Skin epidermis (tissue), 12 donors: ENCODE measurements around the gene PTPRN2.

Source experiments
- H3K27ac ChIP-seq, 21 experiments: fragments of 200-600 bp; sonication (generic) in 11 of 21; one replicate each; pipeline ENCODE4 v1.5.0; 2020; ENCODE audit warnings: mild to moderate bottlenecking in 3 of 21, inconsistent platforms in 2 of 21, moderate library complexity in 2 of 21
- H3K4me3 ChIP-seq, 7 experiments: fragments of 200-600 bp; sonication (generic) in 2 of 7; one replicate each; pipeline ENCODE4 v1.5.0; 2020; ENCODE audit warnings: inconsistent platforms in 2 of 7, mild to moderate bottlenecking in 2 of 7, moderate library complexity in 1 of 7

Gene PTPRN2

DNA sequence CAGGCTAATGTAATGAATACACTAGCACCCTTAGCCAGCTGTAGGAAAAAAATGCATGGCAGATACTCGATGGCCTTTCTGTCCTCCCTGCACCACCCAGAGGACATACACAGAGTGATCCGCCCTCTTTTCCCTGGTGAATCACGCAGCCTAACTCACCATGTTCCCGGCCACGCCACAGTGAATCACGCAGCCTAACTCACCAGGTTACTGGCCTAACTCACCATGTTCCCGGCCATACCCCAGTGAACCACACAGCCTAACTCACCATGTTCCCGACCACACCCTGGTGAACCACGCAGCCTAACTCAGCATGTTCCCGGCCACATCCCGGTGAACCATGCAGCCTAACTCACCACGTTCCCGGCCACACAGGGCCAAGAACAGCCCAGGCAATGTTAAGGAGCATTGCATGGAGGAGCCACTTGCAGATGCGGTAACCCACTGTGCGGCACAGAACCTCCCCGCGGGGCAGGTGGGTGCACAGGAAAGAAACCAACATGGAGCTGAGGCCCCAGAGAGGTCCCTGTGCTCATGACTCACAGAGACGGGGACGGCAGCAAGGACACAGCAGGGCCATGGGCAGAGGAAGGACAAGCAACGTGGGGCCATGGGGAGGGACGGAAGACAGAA, 742.3 kb downstream of the PTPRN2 start:
- no peak overlapping the region for H3K27ac ChIP-seq
- no peak overlapping the region for H3K4me3 ChIP-seq

DNA sequence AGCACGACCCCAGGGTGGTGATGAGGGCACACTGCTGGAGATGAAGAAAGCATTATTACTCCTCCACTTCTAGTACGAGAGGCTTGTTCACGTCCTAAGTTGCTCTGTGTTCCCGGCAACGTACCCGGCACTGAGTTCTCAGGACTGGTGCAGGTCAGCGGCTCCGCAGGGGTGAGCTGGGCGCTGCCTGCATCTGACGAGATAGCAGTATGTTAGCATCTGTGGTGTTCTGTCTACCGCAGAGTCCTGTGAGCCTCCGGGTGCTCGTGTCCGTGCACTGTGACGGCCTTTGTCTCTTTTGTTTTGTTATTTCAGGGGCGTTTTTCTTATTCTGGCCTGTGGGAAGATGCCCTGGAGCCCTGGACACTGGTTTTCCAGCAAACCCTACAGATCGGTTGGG, 743.0 kb downstream of the PTPRN2 start:
- no peak overlapping the region for H3K27ac ChIP-seq
- no peak overlapping the region for H3K4me3 ChIP-seq

DNA sequence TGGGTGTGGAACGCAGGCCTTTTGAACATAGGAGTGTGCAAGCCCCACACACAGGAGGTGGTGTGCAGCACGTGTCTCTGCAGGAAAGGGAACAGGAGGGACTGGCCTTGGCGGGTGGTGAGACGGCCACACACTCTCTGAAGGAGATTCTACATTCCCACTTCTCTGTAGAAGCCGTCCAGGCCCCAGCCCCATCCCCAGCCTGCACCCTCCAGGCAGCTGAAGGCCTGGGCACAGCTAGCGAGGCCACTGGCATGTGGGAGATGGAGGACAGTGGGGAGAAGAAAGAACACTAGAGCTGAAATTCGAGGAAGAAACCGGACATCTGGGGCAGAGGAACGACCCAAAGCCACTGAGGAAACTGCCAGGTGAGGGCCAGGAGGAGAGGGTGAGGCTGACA, 743.5 kb downstream of the PTPRN2 start:
- no peak overlapping the region for H3K27ac ChIP-seq
- no peak overlapping the region for H3K4me3 ChIP-seq

DNA sequence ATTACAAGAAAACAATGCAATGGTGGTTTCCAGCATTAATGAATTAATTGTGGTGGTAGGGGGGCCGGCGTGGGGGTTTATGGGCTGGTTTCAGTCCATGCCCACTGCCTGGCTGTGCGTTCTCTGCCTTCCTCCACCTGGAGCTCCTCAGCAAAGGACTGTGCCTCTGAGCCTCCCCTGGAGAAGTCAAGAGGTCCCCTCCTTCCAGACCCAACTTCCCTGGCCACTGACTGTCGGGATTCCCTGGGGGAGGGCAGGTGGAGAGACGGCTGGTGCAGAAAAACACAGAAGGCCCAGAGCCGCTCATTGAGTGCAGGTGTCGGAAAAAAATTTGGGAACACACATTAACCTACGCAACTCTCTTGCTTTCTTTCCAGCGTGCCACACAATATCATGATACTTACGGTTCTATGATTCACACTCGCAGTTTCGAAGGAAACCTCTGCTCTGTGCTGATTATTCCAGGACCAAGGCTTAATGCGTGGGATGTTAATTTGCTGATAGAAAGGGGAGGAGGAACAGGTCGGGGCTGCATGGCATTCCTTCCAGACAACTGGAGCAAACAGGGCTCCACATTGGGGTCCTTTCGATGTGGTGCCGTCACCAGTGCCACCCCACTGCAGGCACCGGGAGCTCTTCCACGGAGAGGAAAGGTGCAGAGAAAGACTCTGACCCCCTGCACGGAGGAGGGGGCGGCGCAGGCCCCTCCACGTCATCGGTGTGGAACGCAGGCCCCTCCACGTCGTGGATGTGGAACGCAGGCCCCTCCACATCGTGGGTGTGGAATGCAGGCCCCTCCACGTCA, 744.1 kb downstream of the PTPRN2 start:
- H3K4me3 ChIP-seq, result no peak overlapping the region
- H3K27ac ChIP-seq, result no peak overlapping the region

DNA sequence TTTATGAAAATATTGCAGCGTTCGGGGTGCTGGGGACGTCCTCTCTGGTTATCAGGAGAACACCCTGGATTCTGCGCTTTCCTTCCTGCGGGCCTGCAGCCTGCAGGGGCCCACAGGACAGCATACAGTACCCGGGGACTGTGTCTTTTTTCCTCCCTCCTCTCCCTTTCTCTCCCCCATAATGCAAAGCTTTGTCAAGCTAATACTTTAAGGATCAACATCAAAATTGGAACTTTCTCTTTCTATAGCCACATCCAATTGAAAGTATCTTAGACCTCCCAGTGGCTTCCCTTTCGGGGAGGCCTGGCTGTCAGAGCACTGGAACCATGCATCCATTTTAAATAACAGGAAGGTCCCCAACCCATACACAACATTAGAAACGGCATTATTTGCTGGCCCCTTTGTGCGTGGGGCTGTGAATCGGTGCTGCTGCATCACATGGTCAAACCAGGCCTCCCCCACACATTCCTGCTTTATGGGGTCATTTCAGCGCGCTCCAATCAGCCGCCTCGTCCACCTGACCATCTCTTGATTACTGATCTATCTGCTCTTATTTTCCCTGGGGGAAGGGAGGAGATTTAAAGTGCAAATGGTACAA, 745.8 kb downstream of the PTPRN2 start:
- no peak overlapping the region for H3K27ac ChIP-seq
- no peak overlapping the region for H3K4me3 ChIP-seq

DNA sequence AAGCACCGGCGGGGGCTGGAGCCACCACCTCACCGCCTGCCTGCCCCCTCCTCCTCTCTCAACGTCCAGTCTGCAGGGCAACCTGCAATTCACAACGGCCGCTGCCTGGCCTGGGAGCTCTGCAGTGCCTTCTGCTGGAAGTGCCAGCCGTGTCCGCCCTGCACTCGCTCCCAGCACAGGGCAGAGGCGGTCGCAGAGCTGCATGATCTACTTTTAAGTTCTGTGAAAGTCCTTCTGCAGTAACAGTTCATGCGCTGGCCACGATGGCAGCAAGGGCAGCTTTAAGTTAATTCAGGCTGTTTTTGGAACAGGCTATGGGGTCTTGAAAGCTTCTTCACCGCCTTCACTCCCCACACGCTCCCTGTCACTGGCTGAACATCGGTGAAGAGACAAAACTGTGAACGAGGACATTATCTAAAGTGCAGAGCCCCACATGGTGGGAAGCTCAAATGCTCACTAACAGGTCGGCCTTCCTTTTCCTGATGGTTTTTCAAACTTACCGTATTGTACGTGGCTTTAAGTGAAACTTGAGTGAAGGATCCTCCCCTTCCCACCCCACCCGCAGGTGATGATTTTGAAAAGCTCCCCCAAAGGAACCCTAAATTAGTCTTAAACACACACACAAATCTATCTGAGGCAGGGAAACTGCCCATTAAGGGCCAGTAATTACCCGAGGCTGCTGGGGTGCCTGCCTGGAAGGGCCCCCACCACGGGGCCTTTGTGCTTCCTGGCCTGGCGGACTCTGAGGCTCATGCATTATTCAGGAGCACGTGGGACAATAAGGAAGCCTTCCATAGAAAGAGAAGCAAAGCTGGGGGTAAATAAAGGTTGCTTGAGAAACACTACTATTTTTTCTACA, 746.5 kb downstream of the PTPRN2 start:
- Histone ChIP-seq H3K4me3 (no peak overlapping the region), H3K27ac (no peak overlapping the region)

DNA sequence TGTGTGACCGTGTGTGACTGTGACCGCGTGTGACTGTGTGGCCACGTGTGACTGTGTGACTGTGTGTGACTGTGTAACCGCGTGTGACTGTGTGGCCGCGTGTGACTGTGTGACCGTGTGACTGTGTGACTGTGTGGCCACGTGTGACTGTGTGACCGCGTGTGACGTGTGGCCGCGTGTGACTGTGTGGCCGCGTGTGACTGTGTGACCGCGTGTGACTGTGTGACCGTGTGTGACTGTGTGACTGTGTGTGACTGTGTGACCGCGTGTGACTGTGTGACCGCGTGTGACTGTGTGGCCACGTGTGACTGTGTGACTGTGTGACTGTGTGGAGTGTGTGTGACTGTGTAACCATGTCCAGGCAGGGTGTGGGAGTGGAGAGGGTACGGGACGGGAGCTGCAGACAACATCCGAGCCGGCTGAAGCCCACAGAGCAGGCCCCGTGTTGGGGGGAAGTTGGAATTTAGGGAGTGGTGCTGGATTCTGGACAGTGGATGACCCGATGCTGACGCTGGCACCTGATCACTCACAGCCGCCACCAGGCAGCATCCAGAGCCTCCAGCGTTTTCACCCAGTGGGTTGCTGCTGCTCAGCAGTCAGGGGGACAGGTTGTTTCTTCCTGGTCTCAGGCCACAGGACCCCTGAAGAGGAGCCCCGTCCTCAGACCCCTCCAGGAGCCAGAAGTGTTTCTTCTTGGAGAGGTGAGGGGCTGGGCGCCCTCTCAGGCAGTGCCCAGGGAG, 747.3 kb downstream of the PTPRN2 start:
- Histone ChIP-seq H3K27ac (no peak overlapping the region), H3K4me3 (no peak overlapping the region)

DNA sequence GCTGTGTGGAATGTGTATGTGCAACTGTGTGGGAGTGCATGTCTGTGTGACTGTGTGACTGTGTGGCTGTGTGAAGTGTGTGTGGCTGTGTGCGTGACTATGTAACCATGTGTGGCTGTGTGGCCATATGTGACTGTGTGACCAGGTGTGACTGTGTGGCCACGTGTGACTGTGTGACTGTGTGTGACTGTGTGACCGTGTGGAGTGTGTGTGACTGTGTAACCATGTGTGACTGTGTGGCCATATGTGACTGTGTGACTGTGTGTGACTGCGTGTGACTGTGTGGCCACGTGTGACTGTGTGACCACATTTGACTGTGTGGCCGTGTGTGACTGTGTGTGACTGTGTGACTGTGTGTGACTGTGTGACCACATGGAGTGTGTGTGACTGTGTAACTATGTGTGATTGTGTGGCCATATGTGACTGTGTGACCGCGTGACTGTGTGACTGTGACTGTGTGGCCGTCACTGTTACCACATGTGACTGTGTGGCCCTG, 747.9 kb downstream of the PTPRN2 start:
- H3K27ac ChIP-seq, result no peak overlapping the region
- no peak overlapping the region for H3K4me3 ChIP-seq

DNA sequence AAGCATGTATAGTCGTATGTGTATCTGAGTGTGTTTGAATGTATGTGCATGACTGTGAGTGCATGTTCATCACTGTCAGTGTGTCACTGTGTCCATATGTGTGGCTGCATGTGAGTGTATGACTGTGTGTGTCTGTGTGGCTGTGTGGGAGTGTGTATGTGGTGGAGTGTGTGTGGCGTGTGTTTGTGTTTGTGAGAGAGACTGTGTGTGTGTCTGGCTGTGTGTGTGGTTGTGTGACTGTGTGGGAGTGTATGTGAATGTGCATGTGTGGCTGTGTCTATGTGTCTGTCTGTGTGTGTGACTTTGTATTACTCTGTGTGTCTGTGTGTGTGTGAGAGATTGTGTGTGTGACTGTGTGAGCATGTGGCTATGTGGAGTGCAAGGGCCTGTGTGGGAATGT, 748.4 kb downstream of the PTPRN2 start:
- no peak overlapping the region for H3K27ac ChIP-seq
- no peak overlapping the region for H3K4me3 ChIP-seq

DNA sequence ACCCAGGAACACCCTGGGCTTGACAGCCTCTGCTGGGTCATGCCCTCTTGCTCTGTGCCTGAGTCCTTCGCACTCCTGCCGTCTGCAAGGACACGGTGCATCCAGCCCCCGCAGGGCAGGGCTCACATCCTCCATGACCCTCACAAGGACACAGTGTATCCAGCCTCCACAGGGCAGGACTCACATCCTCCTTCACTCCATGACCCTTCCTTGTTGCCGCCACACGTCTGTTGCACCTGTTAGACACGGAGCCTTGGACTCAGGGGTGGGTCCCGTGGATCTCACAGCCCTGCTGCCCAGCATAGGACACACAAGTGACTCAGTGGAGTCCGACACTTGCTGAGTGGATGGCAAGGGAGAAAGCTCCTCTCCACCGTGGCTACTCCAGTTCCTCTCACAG, 750.1 kb downstream of the PTPRN2 start:
- H3K4me3 ChIP-seq, result no peak overlapping the region
- H3K27ac ChIP-seq, result no peak overlapping the region

DNA sequence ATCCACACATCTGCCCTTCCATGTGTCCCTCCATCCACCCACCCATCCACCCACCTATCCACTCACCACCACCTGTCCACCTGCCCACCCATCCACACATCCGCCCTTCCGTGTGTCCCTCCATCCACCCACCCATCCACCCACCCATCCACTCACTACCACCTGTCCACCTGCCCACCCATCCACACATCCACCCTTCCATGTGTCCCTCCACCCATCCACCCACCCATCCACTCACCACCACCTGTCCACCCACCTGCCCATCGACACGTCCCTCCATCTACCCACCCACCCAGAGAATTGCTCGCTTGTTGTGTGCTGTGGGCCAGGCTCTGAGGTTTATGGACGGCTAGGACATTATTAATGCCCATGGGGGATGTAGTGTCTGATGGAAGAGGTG, 750.6 kb downstream of the PTPRN2 start:
- Histone ChIP-seq H3K27ac (no peak overlapping the region), H3K4me3 (no peak overlapping the region)

DNA sequence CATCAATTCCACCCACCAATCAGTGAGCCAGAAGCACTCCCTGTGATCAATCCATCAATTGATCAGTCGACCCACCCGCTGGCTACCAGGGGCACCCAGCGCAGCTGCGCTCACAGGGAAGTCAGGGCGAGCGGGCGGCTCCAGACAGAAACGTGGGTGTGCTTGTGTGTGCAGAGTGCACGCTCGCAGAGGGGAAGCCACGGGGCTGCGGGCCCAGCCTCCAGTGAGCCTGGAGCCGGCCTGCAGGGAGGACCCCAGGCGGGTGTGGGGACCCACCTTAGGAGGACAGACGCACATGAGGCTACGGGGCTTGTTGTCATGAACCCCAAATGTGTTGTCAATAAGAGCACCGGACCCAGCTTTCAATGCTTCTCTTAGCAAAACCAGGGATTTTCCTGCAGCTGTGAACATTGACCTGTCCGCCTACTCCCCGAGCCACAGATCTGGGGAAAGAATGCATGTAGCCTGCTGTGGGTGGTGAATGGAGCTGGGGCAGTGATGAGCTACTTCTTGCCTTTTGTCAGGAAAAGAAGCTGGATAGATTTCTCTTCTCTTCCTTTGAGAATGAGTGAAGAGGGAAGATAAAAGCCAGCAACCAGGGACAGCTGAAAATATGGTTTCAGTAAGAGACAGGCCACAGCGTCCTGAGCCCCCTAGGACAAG, 753.0 kb downstream of the PTPRN2 start:
- no peak overlapping the region for H3K27ac ChIP-seq
- no peak overlapping the region for H3K4me3 ChIP-seq

DNA sequence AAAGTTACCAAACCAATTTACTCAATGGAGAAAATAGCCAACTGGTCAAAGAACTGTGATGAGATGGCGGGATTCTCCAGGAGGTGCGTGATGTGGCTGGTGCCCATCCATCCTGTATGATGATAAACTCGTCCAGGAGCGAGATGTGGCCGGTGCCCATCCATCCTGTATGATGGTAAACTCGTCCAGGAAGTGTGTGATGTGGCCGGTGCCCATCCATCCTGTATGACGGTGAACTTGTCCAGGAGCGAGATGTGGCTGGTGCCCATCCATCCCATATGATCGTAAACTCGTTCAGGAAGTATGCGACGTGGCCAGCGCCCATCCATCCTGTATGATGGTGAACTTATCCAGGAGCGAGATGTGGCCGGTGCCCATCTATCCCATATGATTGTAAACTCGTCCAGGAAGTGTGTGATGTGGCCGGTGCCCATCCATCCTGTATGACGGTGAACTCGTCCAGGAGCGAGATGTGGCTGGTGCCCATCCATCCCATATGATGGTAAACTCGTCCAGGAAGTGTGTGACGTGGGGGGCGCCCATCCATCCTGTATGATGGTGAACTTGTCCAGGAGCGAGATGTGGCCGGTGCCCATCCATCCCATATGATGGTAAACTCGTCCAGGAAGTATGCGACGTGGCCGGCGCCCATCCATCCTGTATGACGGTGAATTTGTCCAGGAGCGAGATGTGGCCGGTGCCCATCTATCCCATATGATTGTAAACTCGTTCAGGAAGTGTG, 754.6 kb downstream of the PTPRN2 start:
- Histone ChIP-seq H3K27ac (no peak overlapping the region), H3K4me3 (no peak overlapping the region)

DNA sequence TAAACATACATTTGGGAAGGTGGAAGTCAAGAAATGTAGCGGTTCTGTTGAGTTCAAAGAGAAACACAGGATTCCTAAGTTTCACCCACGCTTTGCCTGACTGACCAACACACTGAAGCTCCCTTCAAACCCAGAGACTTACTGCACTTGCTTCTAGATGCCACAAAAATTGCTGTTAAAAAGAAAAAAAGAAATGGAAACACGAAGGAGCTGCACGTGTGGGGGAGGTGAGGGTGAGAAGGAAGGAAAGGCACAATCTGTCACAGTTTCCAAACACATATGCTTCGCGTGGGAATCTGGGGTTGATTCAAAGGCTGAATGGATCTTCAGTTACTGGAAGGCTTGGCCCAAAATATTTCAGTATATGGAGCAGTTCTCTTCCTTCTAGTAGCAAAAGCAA, 755.2 kb downstream of the PTPRN2 start:
- no peak overlapping the region for H3K27ac ChIP-seq
- no peak overlapping the region for H3K4me3 ChIP-seq

DNA sequence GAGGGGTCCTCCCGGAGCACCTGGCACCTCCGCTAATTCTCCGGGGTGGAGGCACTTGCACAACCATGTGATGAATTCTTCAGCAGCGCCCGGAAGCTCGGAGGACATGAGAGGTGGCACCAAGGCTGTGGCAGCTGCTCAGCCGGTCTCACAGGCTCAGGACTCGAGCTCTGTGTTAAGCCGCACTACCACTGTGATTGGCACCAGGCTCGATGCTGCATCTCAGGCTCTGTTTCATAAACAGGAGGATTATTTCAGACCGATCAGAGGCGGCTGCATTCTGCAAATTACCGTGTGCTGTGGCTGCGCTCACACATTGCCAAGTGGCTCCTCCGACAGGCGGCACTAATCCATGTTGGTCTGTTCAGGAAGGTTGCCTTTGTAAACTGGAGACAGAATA, 755.6 kb downstream of the PTPRN2 start:
- H3K4me3 ChIP-seq, result no peak overlapping the region
- no peak overlapping the region for H3K27ac ChIP-seq

DNA sequence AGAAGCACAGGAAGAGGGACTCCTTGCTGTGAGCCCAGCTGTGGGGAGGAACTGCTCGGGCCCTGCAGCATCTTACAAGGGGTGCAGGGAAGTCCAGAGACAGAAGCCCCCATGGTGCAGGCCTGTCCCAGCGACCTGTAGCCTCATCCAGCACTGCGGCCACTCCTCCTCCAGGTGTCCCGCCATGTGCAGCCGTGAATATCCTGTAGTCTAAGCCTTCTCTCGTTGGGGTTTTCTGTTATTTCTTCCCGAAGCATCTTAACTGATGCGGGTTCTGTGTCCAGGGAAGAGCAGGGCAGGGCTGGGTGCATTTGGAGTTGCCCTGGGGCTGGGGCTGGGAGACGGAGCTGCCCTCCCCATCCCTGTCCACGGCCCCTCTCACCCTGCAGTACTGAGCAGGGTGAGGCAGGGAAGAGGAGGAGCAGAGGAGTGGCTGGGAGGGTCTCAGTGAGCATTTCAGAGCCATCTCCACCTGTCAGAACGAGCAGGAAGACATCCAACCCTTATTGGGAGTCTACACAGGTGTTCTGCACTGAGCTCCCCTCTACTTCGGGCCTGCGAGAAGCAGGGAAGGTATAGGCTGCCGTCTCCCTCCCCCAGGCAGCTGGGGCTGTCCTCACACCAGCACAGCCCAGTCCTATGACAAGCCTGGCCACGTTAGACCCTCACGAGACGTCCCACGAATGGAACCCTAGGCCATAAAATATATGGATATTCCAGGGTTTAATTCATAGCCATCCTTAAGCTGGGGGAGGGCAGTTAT, 756.3 kb downstream of the PTPRN2 start:
- Histone ChIP-seq H3K27ac (no peak overlapping the region), H3K4me3 (no peak overlapping the region)

DNA sequence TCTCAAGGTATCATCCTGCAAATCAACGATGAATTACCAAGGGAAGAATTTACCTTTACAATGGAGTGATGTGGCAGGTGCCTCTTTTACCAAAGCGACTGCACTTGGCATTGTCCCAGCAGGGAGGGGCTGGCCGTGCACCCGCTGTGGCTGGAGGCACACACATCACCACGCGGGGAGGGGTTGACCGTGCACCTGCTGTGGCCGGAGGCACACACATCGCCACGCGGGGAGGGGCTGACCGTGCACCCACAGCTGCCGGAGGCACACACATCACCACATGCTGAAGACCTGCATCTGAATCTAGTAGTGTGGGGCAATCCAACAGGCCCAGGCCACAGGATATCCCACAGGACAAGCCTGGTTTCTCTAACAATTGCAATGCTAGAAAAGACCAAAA, 757.3 kb downstream of the PTPRN2 start:
- Histone ChIP-seq H3K27ac (no peak overlapping the region), H3K4me3 (no peak overlapping the region)

DNA sequence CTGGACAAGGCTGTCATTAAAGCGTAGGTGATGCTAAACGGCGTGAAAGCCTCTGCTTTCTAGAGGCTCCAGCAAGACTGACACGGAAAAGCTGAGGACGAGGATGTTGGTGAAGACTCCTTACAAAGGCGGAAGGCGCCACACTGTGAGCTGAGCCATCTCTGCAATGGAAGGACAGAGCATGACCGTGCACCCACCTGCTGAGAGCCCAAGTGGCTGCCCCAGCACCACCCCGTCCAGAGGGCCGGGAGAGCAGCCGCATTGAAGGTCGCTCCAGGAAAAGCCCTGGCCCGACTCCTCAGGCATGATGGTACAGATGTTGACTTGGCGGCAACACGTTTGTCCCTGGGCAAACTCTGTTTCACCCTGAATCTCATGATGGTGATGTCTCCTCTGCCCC, 758.1 kb downstream of the PTPRN2 start:
- H3K4me3 ChIP-seq, result no peak overlapping the region
- no peak overlapping the region for H3K27ac ChIP-seq
